AG10803 (cell line): ENCODE results near the gene CDK6.

Experiments
- DNase-seq: peaks from one replicate; pipeline ENCODE4 v3.0.0; 2010; ENCODE audit warnings: low read depth
- H3K4me3 ChIP-seq: 2 replicates; pipeline ENCODE4 v1.5.1; 2011; ENCODE audit warnings: mild to moderate bottlenecking, low read length, control low read depth
- TF ChIP-seq, protein P1 (sequence below): conservative IDR thresholded peaks from 2 replicates; pipeline ENCODE4 v1.5.1; 2011; ENCODE audit warnings: mild to moderate bottlenecking, low read length, control low read depth, inconsistent platforms

Gene CDK6

DNA sequence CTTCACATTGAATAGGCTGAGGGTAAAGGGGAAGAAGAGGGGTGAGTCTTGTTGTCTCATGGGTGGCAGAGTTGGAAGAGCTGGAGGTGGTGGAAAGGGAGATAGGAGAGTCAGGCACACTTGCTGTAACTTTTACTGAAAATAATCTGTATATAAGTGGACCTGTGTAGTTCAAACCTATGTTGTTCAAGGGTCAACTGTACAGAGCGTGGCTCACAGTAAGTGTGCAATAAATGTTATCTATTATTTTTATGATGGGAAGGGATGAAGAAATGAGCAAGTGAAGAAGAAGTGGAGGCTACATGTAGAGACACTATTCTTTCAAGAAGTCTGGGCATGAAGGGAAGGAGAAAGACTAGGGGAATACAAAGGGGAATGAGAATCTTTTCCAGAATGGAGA, 174.7 kb downstream of the CDK6 start:
- TF ChIP-seq, protein P1, sequence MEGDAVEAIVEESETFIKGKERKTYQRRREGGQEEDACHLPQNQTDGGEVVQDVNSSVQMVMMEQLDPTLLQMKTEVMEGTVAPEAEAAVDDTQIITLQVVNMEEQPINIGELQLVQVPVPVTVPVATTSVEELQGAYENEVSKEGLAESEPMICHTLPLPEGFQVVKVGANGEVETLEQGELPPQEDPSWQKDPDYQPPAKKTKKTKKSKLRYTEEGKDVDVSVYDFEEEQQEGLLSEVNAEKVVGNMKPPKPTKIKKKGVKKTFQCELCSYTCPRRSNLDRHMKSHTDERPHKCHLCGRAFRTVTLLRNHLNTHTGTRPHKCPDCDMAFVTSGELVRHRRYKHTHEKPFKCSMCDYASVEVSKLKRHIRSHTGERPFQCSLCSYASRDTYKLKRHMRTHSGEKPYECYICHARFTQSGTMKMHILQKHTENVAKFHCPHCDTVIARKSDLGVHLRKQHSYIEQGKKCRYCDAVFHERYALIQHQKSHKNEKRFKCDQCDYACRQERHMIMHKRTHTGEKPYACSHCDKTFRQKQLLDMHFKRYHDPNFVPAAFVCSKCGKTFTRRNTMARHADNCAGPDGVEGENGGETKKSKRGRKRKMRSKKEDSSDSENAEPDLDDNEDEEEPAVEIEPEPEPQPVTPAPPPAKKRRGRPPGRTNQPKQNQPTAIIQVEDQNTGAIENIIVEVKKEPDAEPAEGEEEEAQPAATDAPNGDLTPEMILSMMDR: no peak
- no peak overlapping the region for H3K4me3 ChIP-seq
- no peak for DNase-seq

DNA sequence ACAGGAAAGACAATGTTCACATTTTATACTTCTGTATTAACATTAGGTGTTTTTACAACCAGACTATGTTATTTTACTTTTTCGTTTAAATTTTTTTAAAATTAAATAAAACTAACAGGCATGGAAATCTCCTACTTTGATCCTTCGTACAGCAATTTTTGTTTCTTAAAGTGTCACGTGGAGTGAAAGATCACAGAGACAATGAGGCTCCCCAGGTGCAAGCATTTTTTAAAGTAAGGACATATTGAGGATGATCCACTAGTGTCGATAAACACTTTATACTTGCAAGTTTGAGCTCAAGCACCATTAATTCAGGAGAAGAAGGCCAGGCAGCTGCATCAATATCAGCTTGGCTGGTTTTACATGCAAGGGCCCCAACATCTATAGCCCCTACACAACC, 177.7 kb downstream of the CDK6 start:
- TF ChIP-seq, protein P1: no peak
- no peak for DNase-seq
- H3K4me3 ChIP-seq: no peak overlapping the region

DNA sequence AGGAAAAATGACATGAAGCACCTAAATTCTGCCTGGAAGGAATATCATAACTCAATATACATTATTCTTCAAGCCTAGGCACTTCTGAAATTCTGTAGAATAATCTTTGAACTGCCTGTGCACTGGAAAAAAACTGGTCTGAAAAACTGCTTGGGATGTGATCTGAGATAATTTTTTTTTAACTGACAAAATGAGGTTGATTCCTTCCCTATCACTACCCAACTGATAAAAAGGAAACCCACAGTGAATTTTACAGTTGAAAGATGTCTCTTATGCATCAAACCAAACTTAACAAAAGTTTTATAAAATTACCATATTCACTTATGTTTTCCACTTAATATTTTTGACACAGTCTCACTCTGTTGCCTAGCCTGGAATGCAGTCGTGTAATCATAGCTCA, 179.0 kb downstream of the CDK6 start:
- H3K4me3 ChIP-seq: no peak overlapping the region
- no peak for DNase-seq
- TF ChIP-seq, protein P1: no peak

DNA sequence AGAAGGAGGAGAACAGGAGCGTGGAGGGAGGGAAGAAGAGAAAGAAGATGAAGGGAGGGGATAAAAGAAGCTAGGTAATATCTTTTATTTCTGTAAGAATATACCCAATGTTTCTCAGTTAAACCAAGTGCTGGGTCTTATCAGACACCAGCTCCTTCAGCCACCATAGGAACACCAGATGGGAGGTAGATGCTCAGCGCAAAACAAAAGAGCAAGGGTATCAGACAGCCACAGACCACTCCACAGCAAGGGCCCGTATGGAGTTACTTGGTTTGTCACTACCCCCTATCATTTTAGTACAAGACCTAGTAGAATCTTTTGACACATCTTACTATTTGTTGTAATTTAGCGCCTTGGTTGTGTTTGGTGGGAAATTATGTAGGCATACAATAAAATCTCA, 180.3 kb downstream of the CDK6 start:
- no peak for DNase-seq
- H3K4me3 ChIP-seq: no peak overlapping the region
- TF ChIP-seq, protein P1: no peak

DNA sequence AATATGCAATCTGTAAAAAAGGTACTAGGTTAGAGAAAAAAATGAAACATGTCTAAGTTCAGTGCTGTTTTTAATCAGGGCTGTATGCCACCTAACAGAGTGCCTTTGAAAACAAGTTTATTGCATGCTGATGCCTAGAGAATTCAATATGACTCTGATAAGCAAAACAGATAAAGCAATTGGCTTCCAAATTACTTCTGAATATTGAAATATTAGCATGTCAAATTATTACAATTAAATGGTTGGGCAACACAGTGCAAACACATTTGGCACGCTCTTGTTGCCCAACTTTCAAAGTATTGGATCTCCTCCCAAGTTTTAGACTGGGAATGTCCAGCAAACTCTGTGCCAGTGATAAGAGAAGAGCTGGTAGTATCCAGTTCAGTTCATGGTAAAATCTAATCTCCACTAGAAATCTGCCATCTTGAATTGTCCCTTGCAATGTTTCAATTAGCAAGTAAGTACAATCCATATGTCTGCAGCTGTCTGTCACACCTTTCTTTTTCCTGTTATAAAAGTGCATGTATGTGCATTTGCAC, 181.0 kb downstream of the CDK6 start:
- DNase-seq: peak; percentile 32
- no peak overlapping the region for H3K4me3 ChIP-seq
- TF ChIP-seq, protein P1: no peak

DNA sequence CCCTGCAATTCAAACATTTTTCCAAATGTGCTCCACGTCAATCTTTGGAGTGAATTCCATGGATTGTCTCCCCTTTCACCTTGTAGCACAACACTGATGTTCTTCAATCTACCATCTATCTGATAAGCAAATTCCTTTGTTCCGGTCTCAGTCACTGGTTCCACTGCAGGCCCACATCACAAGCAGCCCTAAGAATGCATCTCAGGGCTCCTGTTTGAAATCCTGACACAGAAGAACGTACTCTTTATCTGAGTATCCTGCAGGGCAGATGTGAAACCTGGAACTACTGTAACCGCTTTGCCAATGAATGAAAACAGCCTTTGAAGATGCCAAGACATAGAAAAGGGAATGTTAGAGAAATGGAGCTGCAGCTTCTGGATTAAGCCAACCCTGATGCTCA, 183.2 kb downstream of the CDK6 start:
- no peak overlapping the region for H3K4me3 ChIP-seq
- DNase-seq: no peak
- TF ChIP-seq, protein P1: no peak

DNA sequence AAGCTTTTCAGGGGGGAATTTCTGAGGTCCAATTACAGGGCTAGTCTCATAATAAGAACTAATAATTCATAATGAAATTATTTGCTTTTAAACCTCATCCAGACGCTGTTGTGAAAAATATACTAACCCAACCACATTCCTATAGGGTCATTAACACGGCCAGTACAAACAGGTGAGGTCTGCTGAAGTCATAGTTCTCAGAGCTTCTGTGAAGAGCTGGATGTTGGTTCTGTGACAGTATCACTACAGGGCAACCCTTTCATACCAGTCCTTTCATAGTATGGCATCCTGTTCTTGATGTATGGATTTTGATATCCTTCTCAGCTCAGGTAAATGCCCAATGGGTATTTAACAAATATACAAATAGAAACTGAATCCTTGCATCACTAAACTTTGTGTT, 183.8 kb downstream of the CDK6 start:
- no peak overlapping the region for H3K4me3 ChIP-seq
- TF ChIP-seq, protein P1: no peak
- DNase-seq: no peak
